Kidney epithelial cell (primary cell): ENCODE results near the gene CLSTN2. TPM values are rescaled to one million over a fixed set of nuclear protein-coding genes. Genes with fewer than 3 reads are reported as not detected.

Experiments
- DNase-seq: peaks from one replicate; pipeline ENCODE4 v3.0.0-alpha.2; 2010; ENCODE audit warnings: low read depth
- H3K27me3 ChIP-seq: 2 replicates; pipeline ENCODE4 v1.6.0; 2011; ENCODE audit warnings: low read length; ENCODE audit not compliant: control insufficient read depth, insufficient read depth
- H3K36me3 ChIP-seq: 2 replicates; pipeline ENCODE4 v1.5.1; 2011; ENCODE audit warnings: low read length; ENCODE audit not compliant: control insufficient read depth, insufficient read depth
- H3K4me3 ChIP-seq: 2 replicates; pipeline ENCODE4 v1.5.1; 2011; ENCODE audit warnings: low read depth, mild to moderate bottlenecking, control low read depth, low read length
- total RNA-seq: library from RNA; depleted of rRNA; stranded (reverse); fragments of >200 nt; gene quantifications from 2 replicates; pipeline ENCODE4 v1.2.3, GENCODE V29; 2015
- TF ChIP-seq, protein P1 (sequence below): IDR thresholded peaks from 2 replicates; pipeline ENCODE4 v1.5.1; 2011; ENCODE audit warnings: mild to moderate bottlenecking, moderate library complexity, low read length, control low read depth, inconsistent platforms; ENCODE audit not compliant: insufficient read depth, poor library complexity, severe bottlenecking

The CLSTN2 gene
- total RNA-seq, 1 donor from 2014 or later = 10.9 TPM

DNA sequence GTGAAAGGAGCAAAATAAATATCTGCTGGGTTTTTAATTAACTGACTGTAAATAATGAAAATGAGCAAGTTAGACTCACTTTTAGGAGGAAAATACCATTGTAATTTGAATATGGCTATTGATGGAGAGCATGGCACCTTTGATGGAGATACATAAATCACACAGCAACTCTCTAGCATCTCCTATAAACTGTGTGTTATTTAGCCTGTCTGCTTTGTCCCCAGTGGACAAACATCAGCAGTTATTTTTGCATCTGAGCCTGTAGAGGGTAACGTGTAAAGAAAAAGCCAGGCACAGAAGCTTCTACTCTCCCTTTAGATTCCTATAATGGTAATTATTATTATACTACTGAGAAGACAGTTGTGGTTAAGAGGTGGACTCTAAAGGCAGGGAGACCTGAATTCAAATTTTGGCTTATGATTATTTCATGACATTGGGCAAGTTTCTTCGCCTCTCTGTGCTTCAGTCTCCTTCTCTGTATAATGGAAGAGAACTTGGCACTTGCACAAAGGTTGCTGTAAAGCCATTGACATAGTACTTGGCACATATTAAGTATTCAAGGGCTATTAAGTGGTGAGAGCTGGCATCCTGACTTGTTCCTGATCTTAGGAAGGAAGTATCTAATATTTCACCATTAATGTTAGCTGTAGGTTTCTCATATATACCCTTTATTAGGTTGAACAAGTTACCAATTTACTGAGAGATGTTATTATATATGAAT lies 453.4 kb downstream of the CLSTN2 start:
- Histone ChIP-seq H3K4me3 (no peak overlapping the region), H3K36me3 (no peaks in the 10 kb centered on the region), H3K27me3 (no peaks in the 10 kb centered on the region)
- TF ChIP-seq, protein P1, sequence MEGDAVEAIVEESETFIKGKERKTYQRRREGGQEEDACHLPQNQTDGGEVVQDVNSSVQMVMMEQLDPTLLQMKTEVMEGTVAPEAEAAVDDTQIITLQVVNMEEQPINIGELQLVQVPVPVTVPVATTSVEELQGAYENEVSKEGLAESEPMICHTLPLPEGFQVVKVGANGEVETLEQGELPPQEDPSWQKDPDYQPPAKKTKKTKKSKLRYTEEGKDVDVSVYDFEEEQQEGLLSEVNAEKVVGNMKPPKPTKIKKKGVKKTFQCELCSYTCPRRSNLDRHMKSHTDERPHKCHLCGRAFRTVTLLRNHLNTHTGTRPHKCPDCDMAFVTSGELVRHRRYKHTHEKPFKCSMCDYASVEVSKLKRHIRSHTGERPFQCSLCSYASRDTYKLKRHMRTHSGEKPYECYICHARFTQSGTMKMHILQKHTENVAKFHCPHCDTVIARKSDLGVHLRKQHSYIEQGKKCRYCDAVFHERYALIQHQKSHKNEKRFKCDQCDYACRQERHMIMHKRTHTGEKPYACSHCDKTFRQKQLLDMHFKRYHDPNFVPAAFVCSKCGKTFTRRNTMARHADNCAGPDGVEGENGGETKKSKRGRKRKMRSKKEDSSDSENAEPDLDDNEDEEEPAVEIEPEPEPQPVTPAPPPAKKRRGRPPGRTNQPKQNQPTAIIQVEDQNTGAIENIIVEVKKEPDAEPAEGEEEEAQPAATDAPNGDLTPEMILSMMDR = no peak
- DNase-seq = no peak

DNA sequence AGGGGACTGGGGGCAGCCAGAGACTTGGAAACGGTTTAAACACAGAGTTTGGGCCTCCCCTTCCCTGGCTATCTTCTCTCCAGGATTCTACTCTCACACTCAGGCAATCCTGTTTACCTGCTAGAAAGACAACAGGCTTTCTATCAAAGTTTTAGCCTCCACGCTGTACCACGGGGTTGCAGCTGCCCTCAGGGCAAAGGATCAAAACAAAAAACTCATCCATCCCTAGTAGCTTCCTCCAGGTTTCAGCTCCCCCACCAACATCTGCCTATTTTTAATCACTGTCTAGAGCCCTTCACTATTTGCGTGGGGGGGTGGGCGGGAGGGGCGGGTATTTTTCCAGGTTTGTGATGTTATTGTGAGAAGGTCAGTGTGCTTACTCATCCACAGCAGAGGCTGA lies 456.1 kb downstream of the CLSTN2 start:
- DNase-seq = no peak
- no peaks in the 10 kb centered on the region for H3K27me3 ChIP-seq
- TF ChIP-seq, protein P1 = no peak
- no peaks in the 10 kb centered on the region for H3K36me3 ChIP-seq
- no peak overlapping the region for H3K4me3 ChIP-seq

DNA sequence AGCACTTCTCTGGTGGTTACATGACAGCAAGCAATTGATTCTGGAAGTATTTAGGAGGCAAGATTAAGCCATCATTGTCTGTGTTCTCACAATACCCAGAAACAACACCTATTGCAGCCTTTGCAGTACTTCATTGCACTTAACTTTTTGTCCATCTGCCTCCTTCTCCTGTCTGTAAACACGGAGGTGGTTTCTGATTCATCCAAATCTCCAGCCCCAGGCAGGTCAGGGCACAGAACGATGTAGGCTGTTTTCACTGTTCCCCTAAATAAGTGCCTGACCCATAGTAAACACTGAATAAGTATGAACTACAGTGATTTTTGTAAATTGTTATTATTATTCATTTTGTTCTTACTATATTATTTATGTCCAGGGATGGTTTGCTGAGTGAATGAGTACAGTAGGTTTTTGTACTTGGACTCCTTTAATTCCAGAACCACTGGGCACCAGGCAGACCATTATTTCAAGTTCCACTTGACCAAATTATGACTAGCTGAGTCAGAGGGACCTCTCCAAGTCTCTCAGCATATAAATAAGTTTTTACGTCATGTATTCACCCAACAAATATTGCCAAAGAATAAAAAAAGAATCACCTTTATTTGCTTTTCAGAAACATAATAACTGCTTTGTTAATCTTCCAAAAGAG lies 459.6 kb downstream of the CLSTN2 start:
- H3K27me3 ChIP-seq = no peaks in the 10 kb centered on the region
- no peaks in the 10 kb centered on the region for H3K36me3 ChIP-seq
- H3K4me3 ChIP-seq = no peak overlapping the region
- TF ChIP-seq, protein P1 = no peak
- DNase-seq = no peak

DNA sequence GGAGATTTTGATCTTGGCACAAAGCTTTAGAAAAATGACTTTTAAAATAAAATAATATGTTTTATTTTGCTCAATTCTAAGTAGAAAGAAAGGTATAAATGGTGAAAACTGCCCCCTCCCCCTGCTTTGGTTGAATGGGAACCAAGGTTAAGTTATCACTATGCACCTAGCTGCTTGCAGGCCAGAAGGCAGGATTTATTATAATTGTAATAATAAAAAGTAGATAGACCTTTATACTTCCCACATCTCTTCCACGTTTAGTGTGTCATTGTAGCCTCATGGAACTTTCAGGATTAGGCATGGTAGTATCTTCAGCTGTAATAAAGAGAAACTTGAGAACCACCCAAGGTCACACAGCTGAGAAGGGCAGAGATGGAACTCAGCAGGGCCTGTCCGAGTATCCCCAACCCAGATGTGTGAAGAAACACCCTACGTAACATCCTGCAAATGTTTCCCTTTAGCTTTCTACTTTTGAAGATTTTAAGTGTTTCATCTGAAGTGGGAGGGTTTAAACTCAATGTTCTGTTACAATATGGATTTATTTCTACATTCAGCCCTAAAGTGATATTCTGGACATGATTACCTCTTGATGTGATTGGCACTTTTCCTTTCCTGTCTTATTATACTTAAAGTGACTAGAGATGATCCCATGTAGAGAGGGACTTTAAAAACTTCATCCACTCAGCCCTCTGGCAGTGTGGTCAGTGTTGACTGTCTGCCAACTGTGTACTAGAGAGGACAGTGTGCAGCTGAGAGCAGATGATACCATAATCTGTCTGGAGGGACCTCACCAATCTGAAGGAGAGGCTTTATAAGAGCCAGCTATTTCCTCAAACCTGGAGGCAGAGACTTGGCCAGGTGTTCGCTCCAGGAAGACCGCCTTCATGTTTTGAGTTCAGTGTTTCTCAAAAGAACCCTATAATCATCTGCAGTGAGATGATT lies 460.4 kb downstream of the CLSTN2 start:
- Histone ChIP-seq H3K4me3 (no peak overlapping the region), H3K27me3 (no peaks in the 10 kb centered on the region), H3K36me3 (no peaks in the 10 kb centered on the region)
- no peak for DNase-seq
- TF ChIP-seq, protein P1 = no peak

DNA sequence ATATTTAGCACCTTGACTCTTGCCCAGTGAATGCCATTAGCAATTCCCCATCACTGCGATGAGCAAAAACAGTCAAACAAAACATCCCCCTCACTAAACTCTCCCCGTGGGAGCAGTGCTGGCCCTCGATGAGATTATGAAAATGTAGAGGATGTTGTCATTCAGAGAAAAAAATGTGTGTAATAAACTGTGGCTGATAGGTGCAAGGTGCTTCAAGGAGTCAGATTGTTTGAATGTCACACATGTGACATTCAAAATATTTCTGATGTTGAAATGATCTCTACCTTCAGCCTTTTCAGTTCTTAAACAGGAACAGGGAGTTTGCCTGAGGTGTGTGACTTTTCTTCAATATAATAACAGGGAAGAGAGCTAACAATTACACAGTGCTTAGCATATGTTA lies 461.1 kb downstream of the CLSTN2 start:
- Histone ChIP-seq H3K4me3 (no peak overlapping the region), H3K36me3 (no peaks in the 10 kb centered on the region), H3K27me3 (no peaks in the 10 kb centered on the region)
- DNase-seq = no peak
- TF ChIP-seq, protein P1 = no peak
